ENCODE measurements around the gene HNRNPDL.

DNA sequence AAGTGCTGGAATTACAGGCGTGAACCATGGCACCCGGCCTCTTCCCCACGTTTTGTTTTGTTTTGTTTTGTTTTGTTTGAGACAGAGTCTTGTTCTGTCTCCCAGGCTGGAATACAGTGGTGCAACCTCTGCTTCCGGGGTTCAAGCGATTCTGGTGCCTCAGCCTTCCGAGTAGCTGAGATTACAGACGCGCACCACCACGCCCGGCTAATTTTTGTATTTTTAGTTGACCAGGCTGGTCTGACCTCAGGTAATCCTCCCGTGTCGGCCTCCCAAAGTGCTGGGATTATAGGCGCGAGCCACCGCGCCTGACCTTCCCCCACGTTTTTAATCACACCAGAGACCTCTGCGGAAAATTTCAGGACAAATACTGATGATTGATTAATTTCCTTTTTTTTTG lies 2.3 kb upstream of the HNRNPDL start:
- TF ChIP-seq, protein P1, sequence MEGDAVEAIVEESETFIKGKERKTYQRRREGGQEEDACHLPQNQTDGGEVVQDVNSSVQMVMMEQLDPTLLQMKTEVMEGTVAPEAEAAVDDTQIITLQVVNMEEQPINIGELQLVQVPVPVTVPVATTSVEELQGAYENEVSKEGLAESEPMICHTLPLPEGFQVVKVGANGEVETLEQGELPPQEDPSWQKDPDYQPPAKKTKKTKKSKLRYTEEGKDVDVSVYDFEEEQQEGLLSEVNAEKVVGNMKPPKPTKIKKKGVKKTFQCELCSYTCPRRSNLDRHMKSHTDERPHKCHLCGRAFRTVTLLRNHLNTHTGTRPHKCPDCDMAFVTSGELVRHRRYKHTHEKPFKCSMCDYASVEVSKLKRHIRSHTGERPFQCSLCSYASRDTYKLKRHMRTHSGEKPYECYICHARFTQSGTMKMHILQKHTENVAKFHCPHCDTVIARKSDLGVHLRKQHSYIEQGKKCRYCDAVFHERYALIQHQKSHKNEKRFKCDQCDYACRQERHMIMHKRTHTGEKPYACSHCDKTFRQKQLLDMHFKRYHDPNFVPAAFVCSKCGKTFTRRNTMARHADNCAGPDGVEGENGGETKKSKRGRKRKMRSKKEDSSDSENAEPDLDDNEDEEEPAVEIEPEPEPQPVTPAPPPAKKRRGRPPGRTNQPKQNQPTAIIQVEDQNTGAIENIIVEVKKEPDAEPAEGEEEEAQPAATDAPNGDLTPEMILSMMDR (IDR thresholded peaks at IDR 0.05) = no peak
- TF ChIP-seq POLR2A (IDR thresholded peaks at IDR 0.05) = no peak
